Measurements from ENCODE around the gene SMIM41.
A peak's percentile ranks its signal among the peaks of the same experiment; 100 is the strongest.

Gene SMIM41

GRCh38 chr12:52082026-52082668 lies 2.6 kb downstream of the SMIM41 start:
- no peak for DNase-seq (ENCODE audit: low read depth, low spot score)
- no peak overlapping the region for H3K4me3 ChIP-seq (ENCODE audit: low read depth, low read length)
- in situ Hi-C loops (cut with HindIII; ENCODE audit: low sequenced_read_pairs), result no loop called here
- TF ChIP-seq CTCF (IDR thresholded peaks at IDR 0.05; ENCODE audit: low read depth, low read length), result no peak

- H3K4me3 ChIP-seq (ENCODE audit: low read depth, low read length), result no peak overlapping the region
- in situ Hi-C loops (cut with HindIII; ENCODE audit: low sequenced_read_pairs), result no loop called here
- no peak for DNase-seq (ENCODE audit: low read depth, low spot score)
- no peak for TF ChIP-seq CTCF (IDR thresholded peaks at IDR 0.05; ENCODE audit: low read depth, low read length)
These were observed 3.1 kb downstream of the SMIM41 start for GRCh38 chr12:52082669-52082987.

GRCh38 chr12:52082988-52083637 lies 3.6 kb downstream of the SMIM41 start:
- TF ChIP-seq CTCF (IDR thresholded peaks at IDR 0.05; ENCODE audit: low read depth, low read length), result peak; percentile 98
- peak; percentile 38 for DNase-seq (ENCODE audit: low read depth, low spot score)
- in situ Hi-C loops (cut with HindIII; ENCODE audit: low sequenced_read_pairs), result no loop called here
- no peak overlapping the region for H3K4me3 ChIP-seq (ENCODE audit: low read depth, low read length)

- H3K4me3 ChIP-seq (ENCODE audit: low read depth, low read length), result no peak overlapping the region
- no peak for TF ChIP-seq CTCF (IDR thresholded peaks at IDR 0.05; ENCODE audit: low read depth, low read length)
- DNase-seq (ENCODE audit: low read depth, low spot score), result no peak
- in situ Hi-C loops (cut with HindIII; ENCODE audit: low sequenced_read_pairs), result no loop called here
These were observed 4.1 kb downstream of the SMIM41 start for GRCh38 chr12:52083638-52083996.

- TF ChIP-seq CTCF (IDR thresholded peaks at IDR 0.05; ENCODE audit: low read depth, low read length), result no peak
- no peak for DNase-seq (ENCODE audit: low read depth, low spot score)
- in situ Hi-C loops (cut with HindIII; ENCODE audit: low sequenced_read_pairs), result no loop called here
These were observed 5.2 kb downstream of the SMIM41 start for GRCh38 chr12:52084491-52085231.

GRCh38 chr12:52085682-52086180 lies 6.2 kb downstream of the SMIM41 start:
- in situ Hi-C loops (cut with HindIII; ENCODE audit: low sequenced_read_pairs), result no loop called here
- DNase-seq (ENCODE audit: low read depth, low spot score), result no peak
- no peak for TF ChIP-seq CTCF (IDR thresholded peaks at IDR 0.05; ENCODE audit: low read depth, low read length)
- no peak overlapping the region for H3K4me3 ChIP-seq (ENCODE audit: low read depth, low read length)

More at GRCh38 chr12:52084491-52085231, 5.2 kb downstream of the SMIM41 start:
- H3K4me3 ChIP-seq (ENCODE audit: low read depth, low read length), result no peak overlapping the region

Data from astrocyte of the spinal cord (primary cell).